GM21390 (cell line): ENCODE results near the gene KIDINS220.

Experiments used
- ATAC-seq: cut with Tn5 transposase; IDR thresholded peaks from one replicate; pipeline ENCODE4 v1.9.1; 2021; ENCODE audit not compliant: unreplicated experiment

The KIDINS220 gene

DNA sequence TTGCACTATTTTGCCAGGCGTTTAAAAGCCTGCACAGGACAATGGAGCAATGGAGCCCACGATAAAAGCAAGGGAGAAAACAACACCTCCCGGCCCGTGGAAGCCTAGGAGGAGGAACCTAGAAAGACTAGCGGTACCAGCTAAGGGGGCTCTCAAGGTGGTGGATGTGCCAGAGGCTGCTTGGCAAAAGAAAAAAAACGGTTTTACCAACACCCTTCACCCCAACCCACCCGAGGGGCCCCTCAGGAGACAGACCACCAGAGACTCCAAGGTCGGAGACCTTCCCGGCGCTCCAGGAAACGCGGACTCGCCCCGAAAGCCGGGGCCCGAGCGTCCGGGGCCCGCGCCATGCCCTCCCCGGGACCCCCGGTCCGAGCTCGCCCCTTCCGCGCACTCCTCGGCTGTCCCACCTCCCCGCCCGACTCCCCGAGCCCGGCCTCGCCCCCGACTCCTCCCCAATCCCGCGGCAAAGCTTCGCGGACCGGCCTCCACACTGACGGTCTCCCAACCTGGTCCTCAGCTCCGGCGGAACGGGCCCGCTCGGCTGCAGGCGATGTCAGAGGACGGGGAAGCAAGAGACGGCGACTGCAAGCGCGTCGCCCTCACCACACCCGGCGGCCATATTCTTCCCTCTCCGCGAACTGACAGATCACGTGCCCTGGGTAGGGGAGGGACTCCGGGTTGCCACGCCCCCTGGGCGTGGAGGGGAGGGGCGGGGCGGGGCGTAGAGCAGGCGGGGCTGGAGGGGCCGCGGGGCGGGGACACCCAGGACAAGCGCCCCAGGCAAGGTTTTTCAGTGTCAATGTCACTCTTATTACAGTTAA is at the start of gene KIDINS220:
Gene KIDINS220, minus strand, starts transcription at position 643 of the 824 bp plus-strand sequence. CDS start 10,520 bp downstream, outside the sequence.
- peak; percentile 90 for ATAC-seq

- no peak for ATAC-seq
Measured at GRCh38 chr2:8886876-8887275, 49.5 kb upstream of the KIDINS220 start.

DNA sequence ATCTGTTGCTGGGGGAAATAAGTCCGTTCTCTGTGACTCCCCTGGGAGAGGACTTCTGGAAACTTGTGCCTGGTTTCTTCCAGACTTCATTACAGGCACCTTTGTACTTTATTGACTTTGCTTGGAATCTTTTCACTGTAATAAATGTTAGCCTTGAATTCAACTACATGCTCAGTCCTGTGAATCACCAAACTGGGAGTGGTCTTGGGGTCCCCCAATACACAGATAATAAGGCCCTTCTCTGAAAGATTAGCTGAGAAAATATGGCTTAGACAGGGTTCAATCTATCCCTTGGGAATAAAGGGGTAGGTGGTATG is 48.7 kb upstream of the KIDINS220 start:
- ATAC-seq, result no peak

DNA sequence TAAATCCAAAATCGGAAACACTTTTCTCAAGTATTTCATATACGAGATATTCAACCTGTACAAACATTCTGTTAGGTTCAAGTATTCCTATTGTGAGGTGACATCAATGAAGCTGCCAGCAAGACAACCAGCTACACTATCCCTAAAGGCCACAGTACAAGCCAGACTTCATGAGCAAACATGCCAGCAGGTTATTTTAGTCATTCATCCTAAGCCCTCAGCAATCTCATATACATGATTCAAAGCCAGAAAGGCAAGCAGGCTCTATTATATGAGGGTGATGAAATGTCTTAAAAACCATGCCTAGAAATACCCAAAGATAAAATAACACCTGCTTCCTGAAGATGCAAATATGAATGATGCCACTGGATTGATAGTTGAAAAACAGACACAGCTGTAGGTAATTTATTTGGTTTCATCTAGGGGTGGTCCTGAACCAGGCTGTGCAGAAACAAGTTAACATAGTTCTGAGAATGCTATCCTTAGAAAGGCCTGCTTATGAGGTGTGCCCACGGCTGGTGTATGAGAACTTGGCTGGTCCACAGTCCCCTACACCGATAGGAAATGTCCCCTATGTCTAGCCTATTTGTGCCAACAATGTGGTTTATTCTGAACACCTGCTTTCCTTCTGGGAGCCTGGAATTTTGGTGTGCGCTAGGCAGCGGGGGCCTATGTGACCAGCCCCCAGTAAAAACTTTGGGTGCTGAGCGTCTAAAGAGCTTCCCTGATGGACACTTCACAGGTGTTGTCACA is 48.2 kb upstream of the KIDINS220 start:
- ATAC-seq, result no peak

DNA sequence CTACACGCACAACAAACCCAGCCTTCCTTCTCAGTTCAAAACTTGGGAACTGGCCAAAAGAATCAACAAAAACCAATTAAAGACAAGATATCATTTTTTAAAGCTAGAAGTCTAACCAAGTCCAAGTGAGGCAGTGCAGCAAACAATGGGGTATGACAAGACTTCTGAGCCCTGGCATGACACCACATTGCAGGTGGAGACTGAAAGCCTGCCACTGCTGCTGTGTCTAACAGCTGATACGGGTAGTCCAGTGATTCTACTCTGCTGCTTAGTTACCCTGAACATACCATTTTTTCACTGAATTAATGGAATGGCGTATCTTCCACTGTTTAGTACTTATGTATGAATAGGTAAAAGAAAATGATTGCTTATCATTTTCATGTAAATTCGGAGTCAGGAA is 47.4 kb upstream of the KIDINS220 start:
- no peak for ATAC-seq

DNA sequence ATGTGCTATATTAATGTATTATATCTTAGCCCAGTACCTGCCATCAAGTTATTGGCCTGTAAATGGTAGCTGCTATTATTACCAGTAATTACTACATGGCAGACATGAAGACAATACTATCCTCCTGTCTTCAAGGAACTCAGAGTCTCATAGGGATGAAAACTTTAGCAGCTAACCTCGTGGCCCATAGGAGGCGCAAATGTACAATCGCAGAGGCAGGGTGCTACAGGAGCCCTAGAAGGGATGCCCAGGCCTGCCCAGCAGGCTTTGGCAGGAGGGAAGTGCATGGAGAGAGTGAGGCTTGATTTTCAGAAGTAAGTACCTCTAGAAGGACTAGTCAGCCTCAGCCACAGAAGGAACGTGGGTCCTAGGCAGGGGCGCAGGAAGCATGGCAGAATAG is 44.7 kb upstream of the KIDINS220 start:
- no peak for ATAC-seq

DNA sequence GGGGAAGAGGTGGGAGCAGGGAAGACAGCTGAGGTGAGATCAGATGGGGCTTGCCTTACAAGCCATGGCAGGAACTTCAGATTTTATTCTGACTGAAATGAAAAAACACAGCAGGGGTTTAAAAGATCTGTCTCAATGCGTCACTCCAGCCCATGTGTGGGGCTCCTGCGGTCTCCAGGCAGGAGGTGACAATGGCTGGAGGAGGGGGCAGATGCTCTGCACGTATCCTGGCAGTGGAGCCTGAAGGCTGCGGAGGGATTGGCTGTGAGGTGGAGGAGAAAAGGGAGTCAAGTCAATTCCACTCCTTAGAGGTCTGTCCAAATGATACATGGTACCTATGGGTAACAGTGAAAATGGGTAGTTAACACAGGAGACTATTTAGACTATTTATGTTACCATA is 40.5 kb upstream of the KIDINS220 start:
- no peak for ATAC-seq

- no peak for ATAC-seq
Measured at GRCh38 chr2:8877332-8877731, 39.9 kb upstream of the KIDINS220 start.

DNA sequence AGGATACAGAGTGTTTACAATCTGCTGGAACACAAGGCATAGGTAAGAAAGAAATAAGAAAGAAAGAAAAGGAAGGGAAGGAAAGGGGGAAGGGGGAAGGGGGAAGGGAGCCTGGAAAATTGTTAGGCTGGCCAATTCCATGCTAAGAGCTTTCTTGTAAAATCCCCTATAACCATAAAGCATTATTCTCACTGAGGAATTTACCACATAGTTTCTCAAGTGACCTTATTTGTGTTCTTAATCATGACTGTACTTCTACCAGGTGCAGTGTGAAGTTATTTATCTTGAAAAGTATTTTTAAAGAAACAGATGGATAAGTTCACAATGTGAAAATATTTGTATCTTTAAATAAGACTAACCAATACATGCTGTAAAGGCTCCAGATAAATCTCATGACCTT is 39.2 kb upstream of the KIDINS220 start:
- ATAC-seq, result no peak

- no peak for ATAC-seq
Measured at GRCh38 chr2:8872821-8873432, 35.5 kb upstream of the KIDINS220 start.

- no peak for ATAC-seq
Measured at GRCh38 chr2:8870441-8870840, 33.0 kb upstream of the KIDINS220 start.

- no peak for ATAC-seq
Measured at GRCh38 chr2:8867363-8867762, 29.9 kb upstream of the KIDINS220 start.

DNA sequence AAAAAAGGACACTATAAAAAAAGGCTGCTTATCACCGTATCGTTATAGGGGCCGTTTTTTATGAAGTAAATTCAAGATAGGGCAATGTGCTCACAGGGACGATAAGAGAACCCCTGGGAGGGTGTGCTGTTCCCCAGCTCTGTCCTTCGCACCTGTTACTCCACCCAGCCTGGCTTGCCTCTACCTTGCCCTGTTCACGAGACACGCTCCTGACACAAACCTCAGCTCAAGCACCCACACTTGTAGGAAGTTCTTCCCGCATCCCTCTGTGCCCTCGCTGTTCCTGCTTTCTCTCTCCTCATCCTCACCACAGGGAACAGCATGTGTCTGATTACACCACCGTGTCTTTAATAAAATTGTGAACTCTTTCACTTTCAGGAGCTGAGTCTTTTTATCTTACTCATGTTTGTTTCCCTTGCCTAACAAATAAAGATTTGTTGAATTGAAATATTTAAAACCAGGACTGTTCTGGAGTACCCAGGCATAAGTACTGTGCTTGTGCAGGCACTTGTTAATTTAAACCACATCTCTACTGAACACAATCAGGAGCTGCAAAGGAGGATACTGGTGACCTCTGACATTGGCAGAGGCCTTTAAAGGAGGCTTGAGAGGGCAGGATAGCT is 26.0 kb upstream of the KIDINS220 start:
- ATAC-seq, result no peak

GRCh38 chr2:8862230-8862629 is 24.8 kb upstream of the KIDINS220 start:
- no peak for ATAC-seq

DNA sequence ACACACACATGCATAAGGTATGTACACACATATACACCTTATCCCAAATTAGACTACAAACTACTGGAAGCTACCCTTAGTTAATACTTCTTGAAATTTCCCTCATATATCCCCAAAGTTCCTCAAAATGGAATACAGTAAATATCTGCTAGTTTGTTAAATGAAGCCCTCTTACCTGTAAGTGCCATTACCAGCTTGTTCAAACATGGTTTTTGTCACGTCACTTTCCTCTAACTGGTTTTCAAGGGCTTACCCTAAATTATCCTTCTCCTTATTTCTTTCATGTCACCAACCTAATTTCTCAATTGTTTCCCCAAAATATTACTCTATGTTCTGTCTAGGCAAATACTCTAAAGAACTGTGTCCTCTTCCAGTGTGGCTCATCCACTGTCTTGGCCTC is 24.4 kb upstream of the KIDINS220 start:
- no peak for ATAC-seq

DNA sequence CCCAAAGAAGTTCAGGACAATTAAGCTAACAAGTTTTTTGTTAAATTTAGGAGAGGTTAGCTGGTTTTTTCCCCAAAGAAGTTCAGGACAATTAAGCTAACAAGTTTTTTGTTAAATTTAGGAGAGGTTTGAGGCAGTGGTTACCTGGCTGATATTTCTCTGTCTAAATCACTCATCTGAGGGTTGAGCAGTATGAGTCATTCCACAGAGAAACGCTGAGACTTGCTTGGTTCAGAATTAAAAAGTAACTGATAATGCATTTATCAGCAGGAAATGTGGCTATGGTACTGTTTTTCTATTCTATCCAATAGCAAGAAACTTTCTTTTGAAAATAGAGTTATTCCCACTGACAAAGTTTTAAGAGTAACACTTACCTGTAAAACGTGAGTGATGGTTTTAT is 22.8 kb upstream of the KIDINS220 start:
- no peak for ATAC-seq

- ATAC-seq, result no peak
Measured at GRCh38 chr2:8858910-8859309, 21.5 kb upstream of the KIDINS220 start.

- ATAC-seq, result no peak
Measured at GRCh38 chr2:8858264-8858663, 20.9 kb upstream of the KIDINS220 start.

DNA sequence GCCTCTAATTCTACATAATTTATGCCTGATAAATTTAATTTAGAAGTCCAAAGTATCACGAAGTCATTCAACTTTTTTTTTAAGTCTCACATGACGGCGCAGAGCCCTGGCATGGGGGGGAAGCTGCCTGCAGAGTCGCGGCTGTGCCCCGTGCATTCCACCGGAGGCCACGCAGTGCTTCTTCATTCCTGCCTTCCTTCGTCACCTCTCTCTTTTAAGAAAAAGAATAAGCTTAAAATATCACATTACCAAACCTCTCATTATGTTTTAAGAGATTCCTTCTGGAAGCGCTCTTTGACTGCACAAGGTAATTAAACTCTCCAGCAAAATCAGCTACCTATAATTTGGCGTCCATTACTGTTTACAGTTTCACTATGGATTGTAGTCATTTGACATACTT is 20.3 kb upstream of the KIDINS220 start:
- ATAC-seq, result no peak

DNA sequence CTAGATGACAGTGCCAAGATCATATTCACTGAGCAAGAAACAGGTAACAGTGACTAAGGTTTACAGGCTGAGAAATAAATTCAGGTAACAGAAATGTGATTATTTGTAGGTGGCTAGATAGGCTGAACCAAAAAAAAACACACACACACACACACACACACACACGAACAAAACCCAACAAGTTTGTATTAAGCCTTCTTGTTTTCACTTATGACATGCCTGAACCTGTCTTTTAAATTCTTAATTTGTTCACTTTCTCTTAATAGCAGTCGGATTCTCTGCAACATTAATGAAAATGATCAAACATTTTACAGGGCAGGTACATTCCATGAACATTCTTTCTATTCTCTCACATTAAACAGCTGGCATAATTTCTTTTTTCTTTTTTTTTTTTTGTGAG is 18.8 kb upstream of the KIDINS220 start:
- no peak for ATAC-seq

- ATAC-seq, result no peak
Measured at GRCh38 chr2:8855010-8855409, 17.6 kb upstream of the KIDINS220 start.

DNA sequence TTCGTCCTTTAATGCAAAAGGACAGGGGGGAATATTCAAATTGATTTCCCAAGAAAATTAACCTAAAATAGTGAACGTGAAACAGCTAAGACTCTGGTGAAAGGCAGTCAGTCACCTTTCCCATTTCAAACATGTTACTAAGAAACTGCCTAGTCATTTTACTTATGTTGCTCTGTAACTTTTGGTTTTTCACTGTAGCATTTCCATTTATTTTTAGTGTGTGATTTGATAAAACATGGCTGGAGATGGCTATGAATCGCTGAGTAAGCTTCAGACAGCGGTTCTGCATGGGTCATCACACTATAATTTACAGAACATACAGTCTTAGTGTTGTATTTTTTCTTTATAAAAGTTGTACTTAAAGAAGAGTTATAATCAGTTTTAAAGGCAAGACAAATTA is 16.0 kb upstream of the KIDINS220 start:
- no peak for ATAC-seq
